ENCODE data around the gene PLA2G4A. TPM values are rescaled to one million over a fixed set of nuclear protein-coding genes. Genes with fewer than 3 reads are reported as not detected.

PLA2G4A gene
- polyA plus RNA-seq, 1 experiment: 0.48 TPM

GRCh38 chr1:186875896-186876835, 47.4 kb downstream of the PLA2G4A start:
- ChIA-PET POLR2A (no interaction called here), CTCF (no interaction called here)
- Histone ChIP-seq H3K4me3 (ENCODE audit: low read depth, low read length) (no peak overlapping the region), H3K36me3 (ENCODE audit: control insufficient read depth, insufficient read depth, low read length) (no peaks in the 10 kb centered on the region), H3K27me3 (ENCODE audit: control insufficient read depth, insufficient read depth, low read length) (no peaks in the 10 kb centered on the region)
- DNase-seq (ENCODE audit: low read depth): no peak
- no peak for TF ChIP-seq CTCF (IDR thresholded peaks at IDR 0.05; ENCODE audit: insufficient read depth, low read depth, low read length)

GRCh38 chr1:186878356-186878755, 49.6 kb downstream of the PLA2G4A start:
- Histone ChIP-seq H3K27me3 (ENCODE audit: control insufficient read depth, insufficient read depth, low read length) (no peaks in the 10 kb centered on the region), H3K36me3 (ENCODE audit: control insufficient read depth, insufficient read depth, low read length) (no peaks in the 10 kb centered on the region), H3K4me3 (ENCODE audit: low read depth, low read length) (no peak overlapping the region)
- TF ChIP-seq CTCF (IDR thresholded peaks at IDR 0.05; ENCODE audit: insufficient read depth, low read depth, low read length): no peak
- no peak for DNase-seq (ENCODE audit: low read depth)
- ChIA-PET POLR2A (no interaction called here), CTCF (no interaction called here)

- H3K27me3 ChIP-seq (ENCODE audit: control insufficient read depth, insufficient read depth, low read length): no peaks in the 10 kb centered on the region
- POLR2A ChIA-PET: no interaction called here
- DNase-seq (ENCODE audit: low read depth): no peak
- no peaks in the 10 kb centered on the region for H3K36me3 ChIP-seq (ENCODE audit: control insufficient read depth, insufficient read depth, low read length)
- CTCF ChIA-PET: no interaction called here
- no peak for TF ChIP-seq CTCF (IDR thresholded peaks at IDR 0.05; ENCODE audit: insufficient read depth, low read depth, low read length)
- H3K4me3 ChIP-seq (ENCODE audit: low read depth, low read length): no peak overlapping the region
These were observed 52.2 kb downstream of the PLA2G4A start for GRCh38 chr1:186880982-186881381.

GRCh38 chr1:186882372-186883134, 53.8 kb downstream of the PLA2G4A start:
- Histone ChIP-seq H3K36me3 (ENCODE audit: control insufficient read depth, insufficient read depth, low read length) (no peaks in the 10 kb centered on the region), H3K27me3 (ENCODE audit: control insufficient read depth, insufficient read depth, low read length) (no peaks in the 10 kb centered on the region), H3K4me3 (ENCODE audit: low read depth, low read length) (no peak overlapping the region)
- ChIA-PET CTCF (no interaction called here), POLR2A (no interaction called here)
- no peak for TF ChIP-seq CTCF (IDR thresholded peaks at IDR 0.05; ENCODE audit: insufficient read depth, low read depth, low read length)
- DNase-seq (ENCODE audit: low read depth): no peak

DNA sequence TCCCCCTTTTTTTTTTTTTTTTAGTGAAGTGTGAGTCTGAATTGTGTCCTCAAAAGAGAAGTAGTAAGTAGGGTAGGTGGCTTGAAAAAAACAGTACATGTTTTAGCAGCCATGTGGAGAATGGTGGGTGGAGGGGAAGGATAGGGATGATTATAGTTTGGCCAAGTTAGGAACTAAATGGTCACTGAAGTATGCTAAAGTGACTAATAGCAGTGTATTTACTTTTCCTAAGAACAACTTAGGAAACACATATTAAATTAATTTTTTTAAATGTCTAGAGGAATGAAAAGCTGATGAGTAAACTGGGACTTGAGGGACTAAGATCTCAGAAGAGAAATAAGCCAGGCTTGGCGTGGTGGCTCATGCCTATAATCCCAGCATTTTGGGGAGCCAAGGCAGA, 55.5 kb downstream of the PLA2G4A start:
- ChIA-PET POLR2A (no interaction called here), CTCF (no interaction called here)
- H3K36me3 ChIP-seq (ENCODE audit: control insufficient read depth, insufficient read depth, low read length): no peaks in the 10 kb centered on the region
- DNase-seq (ENCODE audit: low read depth): no peak
- TF ChIP-seq CTCF (IDR thresholded peaks at IDR 0.05; ENCODE audit: insufficient read depth, low read depth, low read length): no peak
- H3K27me3 ChIP-seq (ENCODE audit: control insufficient read depth, insufficient read depth, low read length): no peaks in the 10 kb centered on the region
- H3K4me3 ChIP-seq (ENCODE audit: low read depth, low read length): no peak overlapping the region
